ENCODE data around the gene PRLR.

The PRLR gene

DNA sequence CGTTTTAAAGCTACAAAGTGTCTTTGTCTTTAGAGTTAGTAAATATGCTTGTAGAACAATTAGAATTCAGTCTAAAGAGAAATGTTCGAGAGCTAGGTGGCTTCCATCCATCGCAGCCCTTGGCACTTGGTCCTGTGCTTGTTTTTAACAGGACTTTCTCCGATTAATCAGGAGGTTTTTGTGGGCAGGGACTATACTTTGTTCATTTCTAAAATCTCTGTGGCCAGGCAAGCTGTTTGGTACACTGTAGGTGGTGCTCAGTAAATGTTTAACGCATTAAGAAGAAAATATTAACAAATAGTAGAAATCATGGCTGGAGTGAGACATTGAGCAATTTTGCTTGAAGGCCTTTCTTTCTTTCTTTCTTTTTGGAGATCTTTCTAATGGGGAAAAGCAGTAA lies 203.3 kb downstream of the PRLR start:
- DNase-seq, result no peak

DNA sequence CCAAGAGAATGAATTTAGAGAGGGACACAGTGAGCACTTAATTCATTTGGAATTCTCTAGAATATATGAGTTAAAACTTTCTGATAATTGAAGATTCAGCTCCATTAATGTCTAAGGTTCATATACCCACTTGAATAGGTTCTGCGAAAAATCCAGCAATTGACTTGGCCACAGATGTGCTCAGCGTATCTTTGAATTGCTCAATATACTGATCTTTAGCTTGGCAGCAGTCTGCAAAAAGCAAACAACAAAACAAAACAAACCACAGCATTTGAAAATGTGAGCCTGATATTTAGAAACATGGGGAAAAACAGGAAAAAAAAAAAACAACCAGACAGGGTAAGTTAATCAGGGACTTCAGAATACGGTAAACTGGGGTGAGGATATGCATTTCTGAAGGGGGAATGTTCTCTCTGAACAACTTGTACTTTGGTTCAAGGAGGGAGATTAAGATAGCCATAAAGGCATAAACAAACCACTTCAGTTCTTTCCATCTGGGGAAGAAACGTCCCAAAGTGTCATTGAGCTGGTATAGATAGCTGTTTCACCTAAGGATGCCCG lies 203.9 kb downstream of the PRLR start:
- no peak for DNase-seq

DNA sequence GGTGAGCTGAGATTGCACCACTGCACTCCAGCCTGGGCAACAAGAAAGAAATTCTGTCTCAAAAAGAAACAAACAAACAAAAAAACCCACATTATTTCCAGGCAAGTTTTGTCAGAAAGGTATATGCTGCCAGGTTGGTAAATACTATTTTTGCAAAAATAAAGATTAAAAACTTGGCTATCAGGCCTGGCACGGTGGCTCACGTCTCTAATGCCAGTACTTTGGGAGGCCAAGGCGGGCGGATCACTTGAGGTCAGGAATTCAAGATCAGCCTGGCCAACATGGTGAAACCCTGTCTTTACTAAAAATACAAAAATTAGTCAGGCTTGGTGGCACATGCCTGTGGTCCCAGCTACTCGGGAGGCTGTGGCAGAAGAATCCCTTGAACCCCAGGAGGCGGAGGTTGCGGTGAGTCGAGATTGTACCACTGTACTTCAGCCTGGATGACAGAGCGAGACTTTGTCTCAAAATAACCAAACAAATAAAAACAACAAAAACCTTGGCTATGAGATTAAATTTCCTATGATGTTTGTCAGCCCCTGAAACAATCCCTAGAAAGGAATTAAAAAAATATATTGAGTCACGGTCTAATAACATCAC lies 205.3 kb downstream of the PRLR start:
- DNase-seq, result no peak

DNA sequence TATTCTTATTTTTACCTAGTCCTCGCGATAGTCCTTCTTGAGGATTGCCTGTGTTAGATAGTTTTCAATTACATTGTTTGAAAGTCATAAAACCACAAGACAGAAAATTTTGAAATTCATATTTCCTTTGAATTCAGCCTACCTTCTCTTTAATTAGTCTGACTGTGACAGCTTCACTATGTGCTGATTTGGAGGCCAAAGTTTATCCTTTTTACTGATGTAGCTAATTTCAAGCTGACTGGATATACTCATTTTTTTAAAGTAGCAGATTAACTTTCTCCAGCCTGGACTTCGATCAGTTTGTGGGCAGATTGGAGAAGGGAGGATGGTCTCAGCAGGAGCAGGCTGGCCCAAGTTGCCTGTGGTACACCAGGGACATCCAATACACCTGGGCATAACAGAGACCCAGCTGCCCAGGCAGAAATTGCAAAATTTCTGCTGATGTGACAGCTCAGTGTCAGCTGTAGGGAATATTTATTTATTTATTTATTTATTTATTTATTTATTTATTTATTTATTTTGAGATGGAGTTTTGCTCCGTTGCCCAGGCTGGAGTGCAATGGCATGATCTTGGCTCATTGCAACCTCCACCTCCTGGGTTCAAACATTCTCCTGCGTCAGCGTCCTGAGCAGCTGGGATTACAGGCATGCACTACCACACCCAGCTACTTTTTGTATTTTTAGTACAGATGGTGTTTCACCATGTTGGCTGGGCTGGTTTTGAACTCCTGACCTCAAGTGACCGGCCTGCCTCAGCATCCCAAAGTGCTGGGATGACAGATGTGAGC lies 206.7 kb downstream of the PRLR start:
- no peak for DNase-seq

DNA sequence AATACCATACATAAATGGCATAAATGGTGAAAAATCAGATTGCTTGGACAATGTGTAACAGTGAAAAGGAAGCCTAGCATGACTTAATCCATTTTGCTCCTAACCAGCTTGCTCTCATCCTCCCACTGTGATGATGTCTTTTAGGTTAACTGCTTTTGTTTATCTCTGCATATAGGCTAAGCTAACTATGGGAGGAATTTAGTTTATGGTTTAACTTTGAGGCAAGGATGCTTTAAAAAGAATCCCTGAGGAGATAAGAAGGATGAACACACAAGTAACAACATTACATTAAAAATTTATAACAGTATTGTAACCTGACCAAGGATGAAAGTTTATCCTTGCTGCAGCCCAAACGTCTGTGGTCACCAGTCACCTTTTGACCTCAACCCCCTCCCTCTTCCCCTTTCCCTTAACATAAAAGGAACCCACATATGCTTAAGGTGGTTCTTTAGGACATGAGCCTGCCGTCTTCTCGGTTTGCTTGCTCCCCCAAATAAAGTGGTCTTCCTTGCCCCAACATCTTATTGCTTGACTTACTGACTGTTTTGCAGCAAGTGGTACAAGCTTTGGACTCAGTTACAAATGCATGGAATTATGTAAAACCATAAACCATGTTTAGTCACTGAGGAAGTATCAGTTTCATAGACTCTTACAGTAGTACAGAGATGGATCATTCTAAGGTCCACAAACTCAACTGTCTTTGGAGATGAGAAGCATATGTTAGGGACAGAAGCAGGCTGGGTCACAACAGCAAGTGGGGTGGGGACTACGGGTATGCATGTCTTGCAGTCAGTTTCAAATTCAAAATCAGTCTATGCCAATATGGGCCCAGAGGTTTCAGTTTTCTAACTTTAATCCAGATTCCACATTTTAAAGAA lies 213.9 kb downstream of the PRLR start:
- DNase-seq, result no peak

DNA sequence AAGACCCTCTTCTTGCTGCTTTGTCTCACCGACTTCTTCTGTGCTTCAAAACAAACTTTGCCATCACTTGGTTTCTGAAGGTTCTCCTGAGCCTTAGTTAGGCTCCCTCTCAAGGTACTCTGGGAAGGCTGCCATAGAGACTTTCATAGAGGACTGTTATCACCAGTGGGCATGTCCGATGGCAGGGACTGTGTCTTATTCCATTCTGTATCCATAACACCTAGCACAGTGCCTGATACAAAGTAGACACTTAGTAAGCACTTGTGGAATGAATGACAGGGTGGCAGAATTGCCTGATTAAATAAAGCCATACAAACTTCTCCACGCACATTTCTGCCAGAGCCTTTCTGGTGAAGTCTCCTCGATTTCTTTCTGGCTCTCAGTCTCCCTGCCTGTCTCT lies 215.2 kb downstream of the PRLR start:
- no peak for DNase-seq

DNA sequence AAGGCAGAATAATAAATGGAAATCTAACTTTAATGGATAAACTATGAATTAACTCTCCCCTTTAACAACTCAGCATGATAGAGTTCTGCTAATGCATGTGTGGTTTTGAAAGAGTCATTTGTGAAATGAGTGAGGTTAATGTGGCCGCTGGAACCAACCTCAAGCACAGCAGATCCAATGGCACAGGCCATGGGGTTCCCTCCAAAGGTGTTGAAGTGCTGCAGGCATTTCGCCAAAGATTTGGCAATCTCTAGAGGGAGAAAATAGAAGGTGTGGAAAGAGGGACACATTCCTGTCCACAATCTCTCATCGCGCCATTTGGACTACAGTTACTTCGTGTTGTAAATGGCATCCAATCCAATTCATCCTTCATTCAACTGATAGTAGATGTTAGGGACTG lies 217.5 kb downstream of the PRLR start:
- DNase-seq, result no peak

DNA sequence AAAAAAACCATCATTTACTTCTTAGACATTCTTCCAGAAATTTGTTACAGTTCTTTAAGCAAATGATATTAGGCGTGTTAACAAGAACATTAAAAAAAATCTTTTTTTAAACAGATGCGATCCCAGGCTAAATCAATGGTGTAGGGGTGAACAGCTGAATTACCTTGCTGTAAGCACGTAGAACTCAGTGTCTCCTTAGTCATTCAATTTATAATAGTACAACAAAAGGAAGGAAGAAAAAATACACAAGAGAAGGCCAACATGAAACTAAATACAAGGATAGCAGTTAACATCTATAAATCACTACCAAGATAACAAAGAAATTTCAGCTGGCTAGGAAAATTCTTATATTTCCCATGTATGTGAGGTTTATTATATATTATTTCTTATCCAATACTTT lies 217.9 kb downstream of the PRLR start:
- DNase-seq, result no peak

DNA sequence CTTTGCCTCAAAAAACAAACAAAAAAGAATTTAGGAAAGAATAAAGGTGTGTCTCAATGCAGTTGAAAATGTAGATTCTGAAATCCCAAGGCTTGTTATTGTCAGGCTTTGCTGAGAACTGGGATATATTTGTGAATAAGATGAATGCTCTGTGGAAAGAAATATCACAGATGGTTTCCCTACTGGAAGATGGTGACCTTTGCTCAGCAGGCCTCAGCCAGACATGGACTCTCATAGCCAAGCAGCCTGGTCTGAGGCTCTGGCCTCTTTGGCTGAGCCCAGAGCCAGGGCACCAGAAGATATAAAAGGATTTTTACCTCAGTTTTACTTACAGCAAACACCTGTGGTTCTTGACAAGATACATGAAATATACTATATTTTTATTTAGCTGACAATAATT lies 219.6 kb downstream of the PRLR start:
- DNase-seq, result no peak

DNA sequence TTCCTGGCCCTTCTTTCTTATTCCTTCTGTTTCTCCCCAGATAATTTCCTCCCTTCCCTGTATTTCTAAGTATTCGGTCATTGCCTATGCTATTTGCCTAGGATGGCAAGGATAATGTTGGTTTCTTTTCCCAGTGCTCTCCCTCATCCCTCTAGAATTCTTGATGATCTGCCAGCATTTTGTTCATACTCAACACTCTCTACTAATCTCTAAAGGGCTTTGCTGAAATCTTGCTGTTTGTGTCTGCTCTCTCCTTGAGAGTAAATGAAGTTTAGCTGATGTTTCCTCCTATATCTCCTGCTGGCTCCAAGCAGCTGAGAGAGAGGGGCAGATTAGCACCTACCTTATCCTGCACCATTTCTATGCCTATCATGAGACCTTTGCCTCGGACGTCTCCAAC lies 220.6 kb downstream of the PRLR start:
- DNase-seq, result no peak

DNA sequence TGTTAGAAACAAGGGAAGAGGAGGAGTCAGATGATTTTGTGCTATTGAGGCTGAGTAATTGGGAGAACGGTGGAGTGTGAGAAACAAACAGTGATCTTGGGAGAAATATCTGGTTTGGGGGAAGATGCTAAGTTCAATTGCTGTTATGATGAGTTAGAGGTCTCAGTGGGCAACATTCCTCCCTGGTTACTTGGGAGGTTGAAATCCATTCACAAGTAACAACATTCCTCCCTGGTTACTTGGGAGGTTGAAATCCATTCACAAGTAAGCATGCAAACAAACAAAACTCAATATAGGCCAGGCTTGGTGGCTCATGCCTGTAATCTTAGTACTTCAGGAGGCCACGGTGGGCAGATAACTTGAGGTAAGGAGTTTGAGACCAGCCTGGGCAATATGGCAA lies 221.3 kb downstream of the PRLR start:
- DNase-seq, result no peak

DNA sequence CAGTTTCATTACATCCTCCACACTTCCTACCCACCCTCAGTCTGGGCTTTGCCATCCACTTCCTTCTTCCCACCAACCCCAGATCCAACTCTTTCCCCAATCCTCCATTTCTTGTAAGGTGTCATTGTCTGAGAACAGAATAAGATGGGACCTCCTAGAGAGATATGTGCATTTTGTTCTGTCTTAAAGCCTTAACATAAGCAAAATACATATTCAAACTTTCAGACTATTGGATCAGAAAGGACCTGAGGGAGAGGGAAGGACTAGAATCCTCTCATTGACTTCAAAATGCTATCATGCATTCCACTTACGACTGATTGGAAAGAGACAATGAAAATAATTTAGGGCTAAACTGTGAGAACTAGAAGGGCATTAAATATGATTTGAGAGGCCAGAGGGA lies 225.5 kb downstream of the PRLR start:
- no peak for DNase-seq

DNA sequence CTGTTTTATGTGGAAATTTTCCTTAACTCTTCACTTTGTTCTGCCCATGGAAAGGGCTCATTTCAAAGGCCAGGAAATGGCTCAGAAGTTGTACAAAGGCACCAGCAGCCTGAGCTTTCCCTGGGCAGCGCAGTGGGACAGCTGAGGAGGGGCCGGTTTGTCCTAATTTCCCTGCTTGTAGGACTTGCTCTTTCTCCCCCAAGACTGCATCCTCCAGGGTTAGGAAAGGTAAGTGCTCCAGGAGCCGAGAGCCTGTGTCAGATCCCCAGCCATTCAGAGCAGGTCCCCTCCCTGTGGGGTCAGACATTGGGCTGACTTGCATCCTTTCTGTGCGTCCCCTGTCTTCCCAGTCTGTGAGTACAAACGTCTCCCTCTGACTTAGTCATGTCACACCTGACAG lies 226.1 kb downstream of the PRLR start:
- DNase-seq, result no peak

DNA sequence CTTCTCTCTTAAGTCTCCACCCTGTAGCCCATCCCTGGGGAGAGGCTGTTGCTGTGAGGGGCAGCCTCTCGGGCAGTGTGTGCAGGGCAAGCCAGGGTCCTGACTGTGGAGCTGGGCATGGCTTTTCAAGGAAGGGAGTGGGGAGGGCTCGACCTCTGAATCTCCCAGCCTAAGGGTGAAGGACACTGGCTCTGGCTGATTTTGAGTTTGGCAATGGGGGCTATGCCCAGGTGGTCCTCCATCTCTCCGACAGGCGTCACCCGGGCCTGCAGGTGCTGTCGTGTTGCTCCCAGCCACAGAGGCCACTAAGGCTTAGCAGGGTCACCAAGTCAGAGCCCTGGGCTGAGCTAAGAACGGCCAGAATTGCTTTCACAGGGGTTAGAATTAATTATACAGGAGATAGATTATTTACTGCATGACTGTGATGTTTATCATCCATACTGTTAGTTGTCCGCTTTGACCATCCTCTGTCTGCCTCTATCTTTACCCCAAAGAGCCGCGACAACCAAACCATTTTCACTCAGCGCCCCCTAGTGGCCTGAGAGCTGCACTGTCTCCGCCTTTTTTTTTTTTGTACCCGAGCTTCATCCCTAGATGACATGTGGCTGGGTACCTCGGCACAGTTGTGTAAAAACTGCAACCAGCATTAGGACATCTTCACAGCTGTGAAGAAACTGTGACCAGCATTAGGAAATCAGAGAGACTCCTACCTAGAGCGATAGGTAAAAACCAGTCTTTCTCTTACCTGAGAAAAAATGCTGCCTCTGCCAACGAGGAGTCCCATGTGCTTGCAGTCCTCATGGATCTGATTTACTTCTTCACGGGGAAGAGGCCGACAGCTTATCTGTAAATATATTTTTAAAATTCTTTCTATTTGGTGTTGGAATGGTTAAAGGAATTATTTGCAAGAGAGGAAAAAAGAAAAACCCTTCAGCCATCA lies 227.0 kb downstream of the PRLR start:
- no peak for DNase-seq

DNA sequence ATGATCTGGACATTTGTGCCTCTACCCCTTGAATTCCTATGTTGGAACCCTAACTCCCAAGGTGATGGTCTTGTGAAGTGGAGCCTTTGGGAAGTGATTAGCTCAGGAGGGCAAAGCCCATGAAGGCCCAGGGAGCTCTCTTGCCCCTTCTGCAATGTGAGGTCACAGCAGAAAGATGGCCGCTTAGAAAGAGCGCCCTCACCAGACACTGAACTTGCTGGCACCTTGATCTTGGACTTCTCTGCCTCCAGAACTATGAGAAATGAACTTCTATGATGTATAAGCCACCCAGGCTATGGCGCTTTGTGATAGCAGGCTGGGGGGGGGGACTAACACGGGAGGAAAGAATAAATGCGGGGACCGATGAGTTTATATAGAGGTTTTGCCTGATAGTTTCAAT lies 227.8 kb downstream of the PRLR start:
- DNase-seq, result no peak

DNA sequence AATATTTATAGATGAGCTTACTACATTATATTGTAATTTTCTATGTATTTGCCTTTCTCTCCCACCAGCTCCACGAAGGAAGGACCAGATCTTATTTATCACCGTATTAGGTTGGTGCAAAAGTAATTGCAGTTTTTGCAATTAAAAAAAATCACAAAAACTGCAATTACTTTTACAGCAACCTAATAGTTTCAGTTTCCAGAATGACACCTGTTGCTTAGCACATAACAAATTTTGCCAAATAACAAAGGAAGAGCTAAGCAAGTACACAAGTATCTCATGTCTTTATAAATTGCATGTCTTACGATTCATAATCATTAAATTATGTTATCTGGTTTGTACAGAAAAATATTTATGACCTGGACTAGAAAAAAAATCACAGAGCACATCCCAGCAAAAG lies 228.4 kb downstream of the PRLR start:
- DNase-seq, result no peak
